GM18951 (cell line): ENCODE results near the gene HS6ST1.

Source experiments
- POLR2A ChIP-seq: IDR thresholded peaks from 4 replicates; pipeline ENCODE4 v1.6.1; 2011; ENCODE audit warnings: mild to moderate bottlenecking; ENCODE audit not compliant: insufficient read length, insufficient read depth; ENCODE audit errors: extremely low read depth
- in situ Hi-C: fragments of 300-500 bp; cut with MboI; formaldehyde crosslinking; loops from one replicate; pipeline ENCODE4 v1.12.0; 2022; ENCODE audit warnings: low sequenced_read_pairs, mixed read lengths, inconsistent platforms; ENCODE audit not compliant: unreplicated experiment

Gene HS6ST1, protein sequence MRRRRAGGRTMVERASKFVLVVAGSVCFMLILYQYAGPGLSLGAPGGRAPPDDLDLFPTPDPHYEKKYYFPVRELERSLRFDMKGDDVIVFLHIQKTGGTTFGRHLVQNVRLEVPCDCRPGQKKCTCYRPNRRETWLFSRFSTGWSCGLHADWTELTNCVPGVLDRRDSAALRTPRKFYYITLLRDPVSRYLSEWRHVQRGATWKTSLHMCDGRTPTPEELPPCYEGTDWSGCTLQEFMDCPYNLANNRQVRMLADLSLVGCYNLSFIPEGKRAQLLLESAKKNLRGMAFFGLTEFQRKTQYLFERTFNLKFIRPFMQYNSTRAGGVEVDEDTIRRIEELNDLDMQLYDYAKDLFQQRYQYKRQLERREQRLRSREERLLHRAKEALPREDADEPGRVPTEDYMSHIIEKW

DNA sequence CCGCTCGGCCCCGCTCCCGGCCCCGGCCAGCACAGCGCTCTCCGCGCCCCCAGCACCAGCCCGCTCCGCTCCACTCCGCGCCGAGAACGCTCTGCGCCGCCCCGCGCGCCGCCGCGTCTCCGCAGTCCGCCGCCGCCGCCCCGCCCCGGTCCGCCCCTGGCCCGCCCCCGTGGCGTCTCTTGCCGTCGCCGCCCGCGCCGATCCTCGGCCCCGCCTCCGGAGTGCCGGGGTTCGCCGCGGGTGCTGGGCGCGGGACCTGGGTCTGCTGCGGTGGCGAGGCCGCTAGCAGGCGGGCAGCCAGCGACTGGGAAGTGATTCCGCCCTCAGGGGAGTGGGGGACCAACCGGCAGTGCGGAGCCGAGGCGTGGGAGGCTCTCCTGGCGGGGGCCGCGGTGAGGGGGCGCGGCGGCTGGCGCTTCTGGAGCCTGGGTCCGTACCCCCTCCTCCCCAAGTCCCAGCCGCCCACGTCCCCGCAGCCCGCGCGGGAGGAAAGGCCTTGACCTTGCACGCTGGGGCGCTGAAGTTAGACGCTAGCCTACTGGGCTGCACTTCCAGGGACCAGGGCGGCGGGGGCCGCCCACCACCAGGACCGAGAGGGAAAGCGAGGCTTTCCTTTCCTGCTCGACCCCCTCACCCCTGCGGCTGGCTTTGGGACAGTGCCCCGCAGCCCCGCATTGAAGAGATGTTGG, at the start of gene HS6ST1:
Gene HS6ST1 (minus strand): TSS at position 93 of the 689 bp plus-strand sequence. CDS start 305 bp downstream, outside the sequence.
- peak; percentile 64 for TF ChIP-seq POLR2A
- in situ Hi-C loops: no loop called here

DNA sequence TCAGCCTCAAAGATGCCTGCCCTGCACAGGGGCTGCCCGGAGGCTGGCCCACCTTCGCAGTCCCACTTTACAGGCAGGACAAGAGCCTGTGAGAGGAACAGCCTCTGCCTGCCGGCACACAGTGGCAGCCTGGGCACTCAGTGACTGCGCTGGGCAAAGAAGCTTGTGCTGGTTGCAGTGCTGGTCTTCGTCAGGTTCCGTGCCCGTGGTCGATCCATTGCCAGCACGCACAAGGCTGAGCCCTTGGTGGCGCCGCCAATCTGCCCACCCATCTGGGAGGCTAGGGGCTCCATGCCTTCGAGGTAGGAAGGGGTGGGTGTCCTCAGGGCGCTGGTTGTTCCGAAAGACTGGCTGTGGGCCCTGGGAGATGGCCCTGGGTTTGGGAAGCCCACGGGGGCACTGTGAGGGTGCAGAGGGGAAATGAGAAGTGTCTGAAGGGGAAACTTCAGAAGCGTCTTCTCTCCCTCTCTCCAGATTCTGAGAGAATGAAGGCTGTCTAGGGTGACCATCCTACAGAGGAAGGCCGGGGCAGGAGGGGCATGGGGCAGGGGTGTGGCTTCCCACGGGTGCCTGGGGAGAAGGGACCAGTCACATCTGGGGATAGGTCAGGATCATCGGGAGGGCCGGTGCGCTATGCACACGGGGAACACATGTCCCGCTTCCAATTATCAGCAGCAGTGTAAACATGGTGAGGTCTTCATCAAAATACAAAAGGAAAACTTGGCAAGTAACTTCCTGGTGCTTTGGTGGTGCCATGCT, 49.1 kb upstream of the HS6ST1 start:
- no peak for TF ChIP-seq POLR2A
- in situ Hi-C loops: no loop called here

DNA sequence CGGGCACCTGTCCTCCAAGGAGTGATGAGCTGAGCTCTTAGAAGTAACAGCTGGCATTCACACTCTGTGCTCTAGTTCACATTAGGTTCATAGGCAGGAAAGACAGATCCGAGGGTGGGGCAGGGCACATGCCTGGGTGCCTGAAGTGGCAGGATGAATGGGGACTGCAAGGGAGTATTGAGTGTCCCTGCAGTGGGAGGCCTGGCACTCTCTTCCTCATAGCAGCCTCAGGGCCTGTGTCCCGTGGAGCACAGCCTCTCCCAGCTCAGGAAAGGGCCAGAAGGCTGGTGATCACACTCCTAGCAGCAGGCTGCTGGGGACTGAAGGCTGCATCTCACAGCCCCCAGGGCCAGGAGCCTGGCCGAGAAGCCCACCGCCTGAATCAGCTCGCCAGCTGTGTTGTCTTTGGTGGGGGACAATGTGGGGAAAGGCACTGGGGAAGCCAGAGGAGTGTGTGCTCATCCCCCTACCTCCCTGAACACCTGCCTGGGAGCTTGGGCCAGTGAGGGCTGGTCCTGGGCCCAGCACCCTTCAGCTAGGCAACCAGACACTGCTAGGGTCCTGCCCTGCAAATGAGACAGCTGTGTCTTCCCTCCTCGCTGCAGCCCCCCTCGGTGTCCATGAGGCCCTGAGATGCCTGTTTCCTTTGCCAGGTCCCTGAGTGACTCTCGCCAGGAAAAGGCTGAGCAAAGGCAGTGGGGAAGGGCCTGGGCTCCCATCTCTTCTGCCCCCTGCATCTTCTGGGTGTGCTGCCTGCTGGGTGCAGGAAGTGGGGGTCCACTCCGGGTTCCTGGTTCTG, 48.2 kb upstream of the HS6ST1 start:
- TF ChIP-seq POLR2A: no peak
- in situ Hi-C loops: no loop called here

DNA sequence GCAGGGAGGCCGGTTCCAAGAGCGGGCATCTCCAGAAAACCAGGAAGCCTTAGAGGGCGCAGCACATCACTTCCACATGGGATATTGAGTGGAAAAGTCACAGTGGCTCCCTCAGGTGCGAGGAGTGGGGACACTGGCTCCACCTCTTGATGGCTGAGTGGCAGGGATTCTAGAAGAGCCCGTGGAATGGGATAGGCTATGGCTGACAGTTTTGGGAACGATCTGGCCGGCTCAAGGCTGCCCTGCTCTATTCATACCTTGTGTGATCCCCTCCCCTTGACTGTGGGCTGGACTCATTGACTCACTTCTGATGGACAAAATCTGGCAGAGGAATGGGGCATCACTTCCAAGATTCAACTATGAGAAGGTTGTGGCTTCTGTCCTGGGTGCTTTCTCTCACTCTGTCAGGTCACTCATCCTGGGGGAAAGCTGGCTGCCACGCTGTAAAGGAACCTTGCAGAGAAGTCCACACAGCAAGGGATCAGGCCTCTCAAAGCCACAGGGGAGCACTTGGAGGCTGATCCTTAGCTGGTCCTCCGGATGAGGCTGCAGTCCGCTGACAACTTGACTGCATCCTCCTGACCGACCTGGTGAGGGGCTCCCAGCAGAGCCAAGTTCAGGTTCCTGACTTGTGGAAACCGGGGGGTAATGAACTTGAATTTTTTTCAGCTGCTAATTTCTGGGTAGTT, 46.7 kb upstream of the HS6ST1 start:
- in situ Hi-C loops: no loop called here
- TF ChIP-seq POLR2A: no peak

DNA sequence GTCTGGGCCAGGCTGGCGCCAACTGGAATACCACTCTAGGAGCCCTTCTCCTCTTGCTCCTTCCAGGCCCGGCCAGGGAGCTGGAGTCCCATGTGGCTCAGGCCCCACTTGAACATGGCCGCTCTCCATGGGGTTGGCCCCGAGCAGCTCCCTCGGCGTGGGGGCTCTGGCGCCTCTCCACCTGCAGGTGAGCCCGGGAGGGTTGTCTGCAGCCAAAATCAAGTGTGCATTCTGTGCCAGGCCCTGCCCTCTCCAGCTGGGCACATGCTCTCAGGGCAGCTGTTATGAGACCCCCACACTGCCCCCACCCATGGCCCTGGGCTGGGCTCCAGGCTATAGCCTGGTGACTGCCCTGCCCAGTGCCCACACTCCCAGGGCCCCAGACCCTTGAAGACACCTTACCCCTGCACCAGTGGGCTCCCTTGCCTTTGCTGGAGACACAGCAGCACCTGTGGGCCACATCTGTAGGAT, 45.8 kb upstream of the HS6ST1 start:
- TF ChIP-seq POLR2A: no peak
- in situ Hi-C loops: no loop called here

DNA sequence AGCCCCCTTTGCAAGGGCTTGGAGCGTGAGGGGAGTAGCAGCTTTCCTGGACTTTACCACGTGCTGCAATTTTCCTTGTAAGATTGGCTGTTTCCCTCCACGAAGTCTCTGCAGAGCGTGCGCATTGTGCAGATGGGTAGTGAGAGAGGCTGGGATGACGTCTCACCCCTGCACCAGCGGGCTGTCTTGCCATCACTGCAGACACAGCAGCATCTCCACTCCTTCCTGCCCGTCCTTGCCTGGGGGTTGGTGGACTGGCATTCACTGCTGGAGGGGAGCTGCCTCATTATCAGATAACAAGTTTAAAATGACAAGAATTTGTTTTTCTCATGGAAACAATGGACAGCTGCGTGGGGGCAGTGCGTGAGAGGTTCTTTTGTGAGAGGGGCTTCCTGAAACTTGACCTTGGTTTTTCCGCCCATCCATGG, 45.3 kb upstream of the HS6ST1 start:
- in situ Hi-C loops: no loop called here
- TF ChIP-seq POLR2A: no peak

DNA sequence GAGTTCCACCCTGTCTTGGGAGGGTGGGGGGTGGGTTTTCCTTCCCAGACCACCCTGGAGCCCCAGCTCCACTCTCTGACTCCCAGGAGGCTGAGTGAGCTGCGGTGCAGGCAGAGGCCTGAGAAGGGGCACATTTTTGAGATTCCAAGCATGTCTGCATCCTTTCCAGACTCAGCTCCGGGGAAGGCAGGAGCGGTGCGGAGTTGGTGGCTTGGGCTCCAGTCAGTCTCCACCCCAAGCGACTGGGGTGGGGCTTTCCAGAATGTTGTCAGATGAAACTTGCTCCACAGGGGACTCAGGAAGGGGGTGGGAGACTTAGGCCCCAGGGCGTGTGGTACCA, 44.2 kb upstream of the HS6ST1 start:
- TF ChIP-seq POLR2A: no peak
- in situ Hi-C loops: no loop called here

DNA sequence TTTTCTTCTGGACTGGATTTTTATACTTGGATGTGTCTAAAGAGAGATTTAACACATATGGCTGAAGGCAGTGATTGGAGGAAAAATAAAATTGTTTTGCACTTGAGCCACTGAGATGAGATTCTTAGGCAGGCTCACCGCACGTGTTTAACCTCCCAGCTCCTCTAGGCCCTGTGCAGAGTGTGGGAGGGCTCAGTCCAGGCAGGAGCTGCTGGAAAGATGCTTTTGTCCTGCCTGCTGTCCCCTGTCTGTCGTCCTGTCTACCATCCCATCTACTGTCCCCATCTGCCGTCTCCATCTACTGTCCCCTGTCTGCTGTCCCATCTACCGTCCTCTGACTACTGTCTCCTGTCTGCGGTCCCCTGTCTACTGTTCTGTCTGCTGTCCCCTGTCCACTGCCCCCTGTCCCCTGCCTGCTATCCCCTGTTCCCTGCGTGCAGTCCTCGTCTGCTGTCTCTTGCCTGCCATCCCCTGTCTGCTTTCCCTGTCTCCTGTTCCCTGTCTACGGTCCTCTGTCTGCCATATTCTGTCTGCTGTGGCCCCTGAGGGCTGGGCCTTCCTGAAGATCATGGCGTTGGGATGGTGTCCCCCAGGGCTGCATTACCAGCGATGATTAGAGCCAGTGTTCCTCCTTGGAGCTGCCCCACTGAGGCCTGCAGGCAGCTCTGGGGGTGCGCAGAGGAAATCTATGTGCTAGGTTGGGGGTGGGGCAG, 43.7 kb upstream of the HS6ST1 start:
- no peak for TF ChIP-seq POLR2A
- in situ Hi-C loops: no loop called here

DNA sequence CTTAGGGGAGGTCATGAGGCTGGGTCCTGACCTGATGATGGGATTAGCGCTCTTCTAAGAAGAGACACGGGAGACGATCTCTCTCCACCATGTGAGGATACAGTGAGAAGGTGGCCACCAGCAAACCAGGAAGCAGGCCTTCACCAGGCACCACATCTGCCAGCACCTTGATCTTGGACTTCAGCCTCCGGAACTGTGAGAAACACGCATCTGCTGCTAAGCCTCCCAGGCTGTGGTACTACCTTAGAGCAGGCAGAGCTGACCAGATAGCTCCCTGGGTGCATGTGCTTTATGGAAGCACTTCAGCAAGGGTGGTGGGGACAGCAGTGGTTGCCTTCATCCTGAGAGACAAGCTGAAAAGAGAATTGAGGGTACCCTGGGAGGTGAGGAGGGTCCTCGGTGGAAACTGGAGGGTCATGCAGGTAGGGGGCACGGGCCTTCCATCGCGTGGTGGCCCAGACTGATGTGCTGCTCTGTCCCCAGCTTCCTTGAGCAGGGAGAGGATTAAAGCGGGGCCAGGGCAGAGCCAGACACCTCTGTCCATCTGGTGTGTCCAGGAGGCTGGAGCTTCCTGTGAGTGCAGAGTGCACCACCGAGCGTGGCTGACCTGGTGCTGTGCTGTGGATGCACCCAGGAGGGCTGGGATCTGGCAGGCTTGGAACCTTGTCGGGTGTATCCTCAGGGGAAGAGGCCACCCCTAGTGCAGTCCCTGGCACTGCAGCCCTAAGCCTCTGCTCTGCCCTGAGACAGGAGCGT, 42.9 kb upstream of the HS6ST1 start:
- no peak for TF ChIP-seq POLR2A
- in situ Hi-C loops: no loop called here

DNA sequence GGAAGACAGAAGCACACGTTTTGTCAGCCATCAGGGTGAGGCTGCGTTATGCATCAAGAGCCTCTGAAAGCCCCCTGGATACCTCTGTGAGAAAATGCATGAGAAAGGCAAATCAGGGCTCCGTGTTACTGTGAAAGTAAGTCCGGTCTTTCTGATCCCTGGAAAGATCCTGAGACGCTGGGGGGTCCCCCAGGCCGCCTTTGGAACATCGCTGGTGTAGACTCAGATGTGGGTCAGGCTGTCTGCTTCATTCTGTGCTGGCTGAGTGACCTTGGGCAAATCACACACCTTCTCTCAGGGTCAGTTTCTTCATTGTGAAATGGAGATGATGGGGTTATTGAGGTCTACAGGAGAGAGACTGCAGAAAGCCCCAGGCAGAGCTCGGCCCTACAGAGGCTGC, 42.0 kb upstream of the HS6ST1 start:
- TF ChIP-seq POLR2A: no peak
- in situ Hi-C loops: no loop called here

DNA sequence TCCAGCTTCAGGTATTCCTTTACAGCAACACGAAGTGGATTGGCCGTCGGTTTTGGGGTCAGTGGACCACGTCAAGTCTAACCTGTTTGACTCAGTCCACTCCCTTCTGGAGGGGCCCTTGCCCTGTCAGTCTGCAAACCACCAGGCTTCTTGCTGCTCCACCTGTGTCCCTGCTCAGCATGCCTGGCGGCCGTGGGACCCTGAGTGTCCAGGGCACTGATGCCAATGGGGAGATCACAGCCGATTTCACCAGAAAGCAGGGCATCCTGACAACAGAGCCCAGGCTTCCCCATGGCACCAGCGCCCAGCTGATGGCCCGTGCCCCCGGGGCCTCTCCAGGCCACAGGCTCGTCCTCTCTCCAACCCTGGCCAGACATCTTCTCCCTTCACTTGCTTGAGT, 41.2 kb upstream of the HS6ST1 start:
- no peak for TF ChIP-seq POLR2A
- in situ Hi-C loops: no loop called here
